Fibroblast of the conjunctiva (primary cell): ENCODE data around the gene GPER1.
A peak's percentile ranks its signal among the peaks of the same experiment; 100 is the strongest.
"Not testable (repeated sequence)": the region's sequence is repeated elsewhere in the genome, so short reads cannot be mapped to it uniquely, and the experiment has no call there.

Source experiments
- DNase-seq: peaks from one replicate; pipeline ENCODE4 v3.0.0-alpha.2; 2010; ENCODE audit warnings: low read depth

Gene GPER1

DNA sequence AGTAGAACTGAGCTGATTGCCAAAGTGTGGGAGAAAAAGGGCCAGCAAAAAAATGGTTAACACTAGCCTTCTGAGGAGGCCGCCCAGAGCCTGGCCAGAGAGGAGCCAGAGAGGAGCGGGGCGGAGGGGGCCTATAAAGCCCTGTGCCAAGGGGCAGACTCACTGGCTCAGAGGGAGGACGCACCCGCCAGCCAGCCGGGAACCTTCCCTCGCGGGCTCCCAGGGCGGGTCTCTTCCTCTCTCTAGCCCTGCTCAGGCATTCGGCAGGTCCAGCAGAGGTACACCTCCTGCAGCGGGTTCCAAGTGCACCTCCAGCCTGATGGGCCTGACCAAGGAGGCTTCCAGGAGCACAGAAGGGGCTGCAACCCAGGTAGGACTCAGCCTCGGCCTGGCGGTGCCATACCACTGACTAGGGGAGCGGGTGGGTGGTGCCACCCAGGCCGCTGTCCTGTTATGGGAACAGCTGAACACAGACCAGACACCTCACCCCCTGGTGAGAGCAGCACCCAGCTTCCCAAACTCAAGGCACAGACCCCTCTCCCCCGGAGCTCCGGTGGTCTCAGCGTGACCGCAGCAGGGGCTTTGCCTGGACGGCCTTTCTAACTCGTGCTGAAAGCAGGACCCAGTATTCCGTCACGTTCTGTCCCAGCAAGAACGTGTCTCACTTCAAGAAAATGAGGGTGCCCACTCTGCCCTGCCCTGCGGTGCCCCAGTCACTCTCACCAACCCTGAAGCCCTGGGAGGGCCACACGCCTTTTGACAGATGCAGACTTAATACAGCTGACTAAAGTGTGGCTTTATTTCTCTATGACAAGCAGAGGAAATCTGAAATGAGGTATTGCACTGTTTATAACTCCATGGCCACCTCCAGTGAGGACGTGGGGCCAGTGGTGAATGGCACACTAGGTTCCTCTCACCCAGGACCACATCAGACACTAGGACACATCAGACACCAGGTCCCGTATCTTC, at the start of gene GPER1:
Gene GPER1, plus strand, starts transcription at position 162 of the 969 bp plus-strand sequence. CDS start 3,616 bp downstream, outside the sequence.
- peak; percentile 49 for DNase-seq

GRCh38 chr7:1040233-1040632, 47.7 kb upstream of the GPER1 start:
- DNase-seq: not testable (repeated sequence)

- DNase-seq: no peak
Observed at GRCh38 chr7:1040790-1041189, 47.1 kb upstream of the GPER1 start.

DNA sequence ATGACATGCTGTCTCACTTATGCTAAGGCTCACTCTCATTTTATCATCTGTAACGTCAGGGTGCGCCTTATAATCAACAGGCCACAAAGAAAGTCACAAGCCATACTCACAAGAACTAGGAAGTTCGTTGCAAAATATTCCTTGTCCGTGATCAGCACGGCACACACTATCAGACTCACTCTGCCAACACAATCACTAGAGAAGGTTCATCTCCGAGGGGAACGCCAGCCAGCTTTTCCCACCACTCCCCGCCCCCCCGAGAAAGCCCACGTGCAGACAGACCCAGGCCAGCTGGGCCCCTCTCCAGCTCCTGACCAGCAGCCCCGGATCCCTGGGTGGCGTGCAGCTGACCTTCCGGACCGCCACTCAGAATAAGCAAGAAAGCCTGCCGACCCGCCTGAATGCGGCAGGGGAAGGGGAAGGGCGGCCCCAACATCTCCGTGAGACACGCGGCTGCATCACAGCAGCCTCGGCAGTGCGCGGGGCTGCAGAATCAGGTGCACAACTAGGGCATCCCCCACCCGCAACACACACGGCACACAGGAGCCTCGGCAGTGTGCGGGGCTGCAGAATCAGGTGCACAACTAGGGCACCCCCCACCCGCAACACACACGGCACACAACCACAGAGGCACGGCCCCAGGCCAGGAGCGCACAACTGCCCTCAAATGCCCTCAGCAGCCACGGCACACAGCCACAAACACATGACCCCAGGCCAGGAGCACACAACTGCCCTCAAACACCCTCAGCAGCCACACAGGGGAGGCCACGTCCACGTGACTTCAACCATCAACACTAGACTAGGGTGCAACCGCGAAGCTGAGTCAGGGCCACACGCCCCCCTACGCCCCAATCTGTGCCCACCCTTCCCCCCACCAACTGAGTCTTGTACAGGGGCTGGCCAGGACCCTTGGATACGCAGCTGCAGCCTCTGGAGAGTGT, 46.1 kb upstream of the GPER1 start:
- no peak for DNase-seq

DNA sequence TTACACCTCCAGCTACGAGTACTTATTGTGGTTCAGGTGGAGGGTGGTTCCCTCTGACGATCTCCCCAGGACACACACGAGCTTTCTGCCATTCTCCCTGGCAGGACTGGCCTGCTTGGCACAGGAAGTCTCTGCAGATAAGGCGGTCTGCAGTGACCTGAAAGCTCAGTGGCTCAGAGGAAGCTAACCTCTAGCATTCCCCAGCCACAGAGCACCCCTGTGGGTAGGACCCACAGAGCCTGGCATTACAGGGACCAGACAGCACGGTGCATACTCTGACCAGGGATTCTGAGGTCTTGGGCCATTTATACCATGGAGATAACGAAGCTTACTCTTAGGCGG, 45.5 kb upstream of the GPER1 start:
- DNase-seq: no peak

DNA sequence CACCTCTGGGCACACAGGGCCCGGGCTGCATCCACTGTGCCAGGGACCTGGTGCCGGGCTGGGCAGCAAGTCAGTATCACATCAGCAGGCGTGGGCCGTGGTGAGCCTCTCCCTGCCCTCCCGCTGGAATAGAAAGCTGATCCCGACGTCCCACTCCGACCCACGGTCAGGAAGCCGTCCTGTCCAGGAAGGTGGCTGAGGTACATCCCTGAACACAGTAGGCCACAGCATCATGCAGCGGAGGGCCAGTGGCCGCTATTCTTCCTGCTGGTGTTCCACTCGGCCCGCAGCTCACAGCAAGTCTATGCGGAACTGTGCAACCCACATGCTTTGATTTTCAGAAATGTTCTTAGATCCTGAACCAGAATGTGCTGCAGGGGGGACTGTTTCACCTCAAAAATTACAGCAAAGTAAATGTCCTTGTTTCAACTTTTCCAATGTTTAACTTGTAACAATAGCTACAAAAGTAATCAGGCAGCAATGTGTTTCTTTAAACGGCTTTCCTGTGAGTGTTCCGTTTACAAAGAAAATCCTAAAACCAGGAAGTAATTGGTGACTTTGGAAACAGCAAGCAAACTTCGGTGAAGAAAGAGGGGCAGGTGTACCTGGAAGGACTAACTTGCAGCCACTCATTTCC, 44.2 kb upstream of the GPER1 start:
- DNase-seq: no peak

- DNase-seq: peak; percentile 91
Observed at GRCh38 chr7:1044189-1045068, 43.5 kb upstream of the GPER1 start, which contains the start of gene GPR146. Gene GPR146 (plus strand): TSS chr7:1044546. CDS start chr7:1057516, 12,970 bp downstream.

- no peak for DNase-seq
Observed at GRCh38 chr7:1045069-1046063, 42.5 kb upstream of the GPER1 start.

DNA sequence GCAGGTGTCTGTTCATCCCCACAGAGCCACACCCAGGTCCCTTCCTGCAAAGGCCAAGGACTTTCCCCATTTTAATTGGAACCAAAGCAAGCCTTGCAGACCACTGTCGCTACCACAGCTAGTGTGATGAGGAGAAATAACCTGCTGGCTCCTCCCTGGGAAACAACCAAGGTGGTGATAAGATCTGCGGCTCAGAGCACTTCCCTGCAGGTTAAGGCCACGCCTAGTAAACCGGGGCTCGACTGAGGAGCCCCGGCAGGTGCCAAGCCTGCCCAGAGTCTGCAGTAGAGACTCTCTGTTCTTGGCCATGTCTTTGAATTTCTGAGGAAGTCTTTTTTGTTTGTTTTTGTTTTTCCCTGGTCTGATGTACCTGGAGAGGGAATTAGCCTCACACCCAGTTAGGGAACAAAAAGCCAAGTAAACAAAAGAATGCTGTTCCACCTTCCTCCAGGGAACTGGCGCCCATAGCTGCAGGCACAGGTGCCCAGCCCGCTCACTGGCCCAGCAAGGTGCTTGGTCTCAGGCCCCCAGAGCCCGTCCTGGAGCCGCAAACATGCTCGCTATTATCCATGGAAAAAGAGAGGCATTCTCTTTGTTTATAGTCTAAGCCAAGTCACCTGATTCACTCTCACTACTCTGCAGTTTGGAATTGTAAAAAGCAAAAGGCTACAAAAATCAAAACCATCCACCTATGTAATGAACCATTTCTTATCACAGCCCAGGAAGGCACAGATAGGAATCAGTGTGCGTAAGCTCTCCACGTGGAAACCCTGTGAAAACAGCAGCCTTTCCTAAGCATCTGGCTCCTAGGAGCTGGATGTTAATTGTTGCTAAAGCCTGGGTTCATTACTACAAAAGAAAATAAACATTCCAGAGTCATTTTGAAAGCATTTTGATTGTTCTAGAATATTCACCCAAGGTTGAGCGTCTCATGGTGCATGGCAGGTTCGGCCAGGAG, 40.9 kb upstream of the GPER1 start:
- no peak for DNase-seq

- DNase-seq: no peak
Observed at GRCh38 chr7:1049006-1049741, 38.7 kb upstream of the GPER1 start.

GRCh38 chr7:1049801-1050200, 38.1 kb upstream of the GPER1 start:
- no peak for DNase-seq

GRCh38 chr7:1050254-1050906, 37.5 kb upstream of the GPER1 start:
- DNase-seq: no peak

GRCh38 chr7:1050956-1051690, 36.8 kb upstream of the GPER1 start:
- no peak for DNase-seq

GRCh38 chr7:1052031-1052818, 35.7 kb upstream of the GPER1 start:
- no peak for DNase-seq

- DNase-seq: no peak
Observed at GRCh38 chr7:1053002-1053411, 34.9 kb upstream of the GPER1 start.
